A549 (cell line): ENCODE results near the gene DOCK1. TPM values are rescaled to one million over a fixed set of nuclear protein-coding genes. Genes with fewer than 3 reads are reported as not detected.

Experiments
- ATAC-seq, 2 experiments: fragments of 200-7000 bp in 1 of 2; fragments of >200 bp in 1 of 2; cut with Nextera tagmentation in 1 of 2; cut with Tn5 transposase in 1 of 2; 3 replicates each; pipeline versions ENCODE4 v1.8.0 to v1.9.1; 2018 to 2020; ENCODE audit warnings: mild to moderate bottlenecking in 1 of 2, moderate library complexity in 1 of 2
- CTCF ChIA-PET: fragments of 300-600 bp; sonication (Branson Sonifier 250); formaldehyde crosslinking; extraction: SDS; loops from one replicate; lab custom pipeline; 2021; ENCODE audit warnings: antibody characterized with exemption, inconsistent platforms; lab: Yijun Ruan, JAX
- POLR2A ChIA-PET: fragments of 350-600 bp; formaldehyde crosslinking; extraction: SDS; loops from one replicate; lab custom pipeline; 2021; ENCODE audit warnings: antibody characterized with exemption, inconsistent platforms; lab: Yijun Ruan, JAX
- DNase-seq, 2 experiments: peaks; one replicate each; pipeline versions ENCODE4 v3.0.0 to v3.0.0-alpha.2; 2011 to 2016; ENCODE audit warnings: low read depth in 1 of 2, low spot score in 1 of 2
- FAIRE-seq: peaks from 2 replicates; lab custom pipeline; 2011; peaks lifted over from hg19 to GRCh38; lab: Jason Lieb, UNC
- H3K27ac ChIP-seq, 2 experiments: fragments of >200 bp; sonication (Bioruptor Twin); formaldehyde crosslinking; 3 replicates each; pipeline ENCODE4 v1.5.1; 2016 to 2017
- H3K4me1 ChIP-seq: fragments of >200 bp; sonication (Bioruptor Twin); formaldehyde crosslinking; 3 replicates; pipeline ENCODE4 v1.6.1; 2016
- H3K4me2 ChIP-seq: fragments of >200 bp; sonication (Bioruptor Twin); formaldehyde crosslinking; 3 replicates; pipeline ENCODE4 v1.6.1; 2016
- H3K4me3 ChIP-seq: fragments of >200 bp; sonication (Bioruptor Twin); formaldehyde crosslinking; 3 replicates; pipeline ENCODE4 v1.5.1; 2016
- H3K9me3 ChIP-seq: fragments of >200 bp; sonication (Bioruptor Twin); formaldehyde crosslinking; 3 replicates; pipeline ENCODE4 v1.6.1; 2016
- CBX2 ChIP-seq: fragments of 200-600 bp; sonication (generic); IDR thresholded peaks from 2 replicates; pipeline ENCODE4 v1.6.1; 2016; ENCODE audit warnings: low read depth, mild to moderate bottlenecking, borderline replicate concordance
- CEBPB ChIP-seq, 2 experiments: fragments of >200 bp in 1 of 2; sonication (Bioruptor Twin) in 1 of 2; formaldehyde crosslinking in 1 of 2; IDR thresholded peaks; 2 replicates each; pipeline ENCODE4 v1.6.1; 2012 to 2016
- EHMT2 ChIP-seq: fragments of 200-600 bp; sonication (generic); IDR thresholded peaks from 2 replicates; pipeline ENCODE4 v1.6.1; 2016; ENCODE audit warnings: antibody characterized with exemption, low read depth, mild to moderate bottlenecking, moderate library complexity
- EP300 ChIP-seq, 2 experiments: fragments of >200 bp; sonication (Bioruptor Twin); formaldehyde crosslinking; IDR thresholded peaks; 2 replicates in 1 of 2; 3 replicates in 1 of 2; pipeline ENCODE4 v1.6.1; 2016 to 2017
- FOSL2 ChIP-seq, 2 experiments: fragments of 450-650 bp in 1 of 2; fragments of >200 bp in 1 of 2; sonication (Bioruptor Twin) in 1 of 2; formaldehyde crosslinking; IDR thresholded peaks; 2 replicates each; pipeline versions ENCODE4 v1.5.0 to v1.6.1; 2016 to 2020; ENCODE audit warnings: mild to moderate bottlenecking in 1 of 2, moderate library complexity in 1 of 2
- HOXB13 ChIP-seq: fragments of 250-450 bp; sonication (Bioruptor Pico); IDR thresholded peaks from 2 replicates; pipeline ENCODE4 v1.5.0; 2020; ENCODE audit warnings: low read depth, mild to moderate bottlenecking, moderate library complexity
- MAFK ChIP-seq: fragments of 450-650 bp; IDR thresholded peaks from 2 replicates; pipeline ENCODE4 v1.6.1; 2014; ENCODE audit not compliant: partially characterized antibody
- MYC ChIP-seq: IDR thresholded peaks from 2 replicates; pipeline ENCODE4 v1.6.1; 2012; ENCODE audit warnings: mild to moderate bottlenecking, inconsistent platforms, low read length, improper control_type of control experiment, borderline replicate concordance
- NR3C1 ChIP-seq: fragments of >200 bp; sonication (Bioruptor Twin); formaldehyde crosslinking; IDR thresholded peaks from 3 replicates; pipeline ENCODE4 v1.6.1; 2017
- POLR2A ChIP-seq: IDR thresholded peaks from 2 replicates; pipeline ENCODE4 v1.6.1; 2012; ENCODE audit warnings: mild to moderate bottlenecking, low read length
- RAD21 ChIP-seq, 2 experiments: fragments of >200 bp in 1 of 2; sonication (Bioruptor Twin) in 1 of 2; formaldehyde crosslinking in 1 of 2; IDR thresholded peaks in 1 of 2; conservative IDR thresholded peaks in 1 of 2; 2 replicates in 1 of 2; 3 replicates in 1 of 2; pipeline ENCODE4 v1.6.1; 2012 to 2018; ENCODE audit warnings: inconsistent platforms in 1 of 2
- ZFP36 ChIP-seq: fragments of 450-650 bp; IDR thresholded peaks from 2 replicates; pipeline ENCODE4 v1.6.1; 2014; ENCODE audit warnings: borderline replicate concordance; ENCODE audit not compliant: partially characterized antibody
- ZNF302 ChIP-seq: fragments of 250-450 bp; sonication (Bioruptor Pico); IDR thresholded peaks from 2 replicates; pipeline ENCODE4 v1.9.0; 2021; ENCODE audit warnings: inconsistent platforms, mild to moderate bottlenecking, moderate library complexity
- ZSCAN20 ChIP-seq: fragments of 250-450 bp; sonication (Bioruptor Pico); IDR thresholded peaks from 2 replicates; pipeline ENCODE4 v1.8.0; 2022; ENCODE audit warnings: mild to moderate bottlenecking, moderate library complexity
- WGBS: methylation state at CpG from one replicate; pipeline ENCODE4 v1.1.6; 2017; ENCODE audit errors: missing lambda C conversion rate; 5-methylcytosine and 5-hydroxymethylcytosine counted together
- polyA plus RNA-seq, 4 experiments: library from polyadenylated mRNA; depleted of rRNA in 3 of 4; stranded (reverse); fragments of >200 nt; fragmentation: RNase III in 1 of 4; extraction: RNeasy Plus Mini Kit Qiagen cat#74134 plus additional on column Dnase treatment in 1 of 4; gene quantifications; 2 replicates in 3 of 4; 3 replicates in 1 of 4; pipeline ENCODE4 v1.2.3, GENCODE V29; 2011 to 2017
- TF ChIP-seq, protein P1 (sequence below): fragments of 250-450 bp; sonication (Bioruptor Pico); IDR thresholded peaks from 2 replicates; pipeline ENCODE4 v1.5.0; 2020; ENCODE audit warnings: low read depth, mild to moderate bottlenecking, moderate library complexity
- TF ChIP-seq, protein P2 (sequence below): IDR thresholded peaks from 2 replicates; pipeline ENCODE4 v1.6.1; 2012
- TF ChIP-seq, protein P3 (sequence below): IDR thresholded peaks from 2 replicates; pipeline ENCODE4 v1.6.1; 2012; ENCODE audit warnings: low read depth, borderline replicate concordance
- TF ChIP-seq, protein P4 (sequence below): fragments of >200 bp; sonication (Bioruptor Twin); formaldehyde crosslinking; IDR thresholded peaks from 3 replicates; pipeline ENCODE4 v1.5.1; 2016

The DOCK1 gene
- polyA plus RNA-seq, 2 of the 4 experiments (the other 2 are of a cell fraction) = 22.6 to 28.2 TPM

DNA sequence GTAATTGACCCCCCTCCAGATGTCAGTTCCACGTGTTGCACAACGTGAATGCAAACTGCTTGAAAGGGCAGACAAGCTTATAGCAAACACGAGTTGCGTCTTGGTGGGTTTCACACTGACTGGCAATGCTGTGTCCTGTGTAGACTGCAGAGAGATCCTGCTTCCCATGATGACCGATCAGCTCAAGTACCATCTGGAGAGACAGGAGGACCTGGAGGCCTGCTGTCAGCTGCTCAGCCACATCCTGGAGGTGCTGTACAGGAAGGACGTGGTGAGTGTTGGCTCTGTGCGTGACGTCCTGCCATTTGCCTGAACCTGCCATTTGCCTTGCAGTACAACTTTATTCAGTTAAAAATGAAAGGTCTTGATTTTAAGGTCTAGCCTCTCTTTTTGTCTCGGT lies 220.1 kb downstream of the DOCK1 start:
- DNase-seq = no peak
- ChIA-PET CTCF (no interaction called here), POLR2A (no interaction called here)
- Histone ChIP-seq H3K9me3 (no peaks in the 10 kb centered on the region), H3K4me2 (no peak overlapping the region), H3K4me3 (no peak overlapping the region), H3K4me1 (no peaks in the 10 kb centered on the region), H3K27ac (no peak overlapping the region)
- ATAC-seq = no peak
- 93% methylated on average over 9 of the region's 9 CpGs for WGBS
- FAIRE-seq = no peak
- TF ChIP-seq CEBPB (IDR thresholded peaks at IDR 0.05) (no peak), EHMT2 (no peak)
- TF ChIP-seq, protein P1, sequence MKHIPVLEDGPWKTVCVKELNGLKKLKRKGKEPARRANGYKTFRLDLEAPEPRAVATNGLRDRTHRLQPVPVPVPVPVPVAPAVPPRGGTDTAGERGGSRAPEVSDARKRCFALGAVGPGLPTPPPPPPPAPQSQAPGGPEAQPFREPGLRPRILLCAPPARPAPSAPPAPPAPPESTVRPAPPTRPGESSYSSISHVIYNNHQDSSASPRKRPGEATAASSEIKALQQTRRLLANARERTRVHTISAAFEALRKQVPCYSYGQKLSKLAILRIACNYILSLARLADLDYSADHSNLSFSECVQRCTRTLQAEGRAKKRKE (CRISPR knock-in tag) = no peak

DNA sequence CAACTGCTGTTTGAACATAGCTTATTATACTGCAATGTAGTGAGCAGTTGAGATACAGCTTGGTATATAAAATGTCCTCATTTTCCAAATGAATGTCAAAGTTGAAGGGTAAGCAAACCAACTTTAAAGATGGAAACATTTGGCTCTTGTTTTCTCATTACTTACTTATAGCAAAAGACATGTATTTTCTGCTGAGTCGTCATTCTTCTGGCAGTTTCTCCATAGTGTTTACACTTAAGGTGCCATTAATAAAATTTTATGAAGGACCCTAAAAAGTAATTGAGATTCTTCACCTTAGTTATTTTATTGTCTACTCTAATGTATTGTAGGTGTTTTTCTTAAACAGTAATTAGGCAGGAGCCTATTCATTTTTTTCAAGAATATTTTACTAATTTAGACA lies 222.6 kb downstream of the DOCK1 start:
- CTCF ChIA-PET = no interaction called here
- no peak for ATAC-seq
- Histone ChIP-seq H3K4me3 (no peak overlapping the region), H3K9me3 (no peaks in the 10 kb centered on the region), H3K4me2 (no peak overlapping the region), H3K27ac (no peak overlapping the region), H3K4me1 (no peaks in the 10 kb centered on the region)
- no peak for DNase-seq
- FAIRE-seq = peak; percentile 39
- 90% methylated on average over 1 of the region's 1 CpG for WGBS
- peak; percentile 99 for TF ChIP-seq MAFK
- TF ChIP-seq, protein P2, sequence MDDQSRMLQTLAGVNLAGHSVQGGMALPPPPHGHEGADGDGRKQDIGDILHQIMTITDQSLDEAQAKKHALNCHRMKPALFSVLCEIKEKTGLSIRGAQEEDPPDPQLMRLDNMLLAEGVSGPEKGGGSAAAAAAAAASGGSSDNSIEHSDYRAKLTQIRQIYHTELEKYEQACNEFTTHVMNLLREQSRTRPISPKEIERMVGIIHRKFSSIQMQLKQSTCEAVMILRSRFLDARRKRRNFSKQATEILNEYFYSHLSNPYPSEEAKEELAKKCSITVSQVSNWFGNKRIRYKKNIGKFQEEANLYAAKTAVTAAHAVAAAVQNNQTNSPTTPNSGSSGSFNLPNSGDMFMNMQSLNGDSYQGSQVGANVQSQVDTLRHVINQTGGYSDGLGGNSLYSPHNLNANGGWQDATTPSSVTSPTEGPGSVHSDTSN = no peak
- no peak for TF ChIP-seq NR3C1
- POLR2A ChIA-PET = no interaction called here

DNA sequence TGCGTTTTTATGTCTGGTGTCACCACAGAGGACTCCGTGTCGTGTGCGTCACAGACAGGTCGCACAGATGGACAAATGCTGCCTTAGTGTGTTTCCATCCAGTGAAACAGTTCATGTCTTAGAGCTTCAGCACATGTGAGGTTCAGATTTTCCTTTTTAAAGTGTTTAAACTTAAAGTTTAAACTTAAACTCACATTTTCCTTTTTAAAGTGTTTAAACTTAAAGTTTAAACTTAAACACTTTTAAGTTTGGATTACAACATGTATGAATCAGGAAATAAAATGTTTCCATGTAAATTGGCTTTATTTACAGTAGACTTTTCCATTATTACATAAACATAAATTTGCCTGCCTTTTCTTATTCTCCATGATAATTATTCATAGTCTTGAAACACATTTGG lies 223.9 kb downstream of the DOCK1 start:
- no peak overlapping the region for H3K27ac ChIP-seq
- 93% methylated on average over 5 of the region's 5 CpGs for WGBS
- no peaks in the 10 kb centered on the region for H3K4me1 ChIP-seq
- FAIRE-seq (no peak), DNase-seq (no peak), ATAC-seq (no peak)
- no peak overlapping the region for H3K4me2 ChIP-seq
- H3K9me3 ChIP-seq = no peaks in the 10 kb centered on the region
- CTCF ChIA-PET = no interaction called here
- POLR2A ChIA-PET = no interaction called here
- TF ChIP-seq CBX2 (no peak), CEBPB (IDR thresholded peaks at IDR 0.05) (no peak), EHMT2 (no peak), ZSCAN20 (no peak), ZFP36 (no peak), MYC (no peak), RAD21 (conservative IDR thresholded peaks at IDR 0.05 in 1 of 2, IDR thresholded peaks at IDR 0.05 in 1 of 2) (no peak), HOXB13 (no peak), ZNF302 (CRISPR knock-in tag) (no peak), POLR2A (no peak), FOSL2 (IDR thresholded peaks at IDR 0.05) (no peak), FOSL2 (CRISPR knock-in tag; IDR thresholded peaks at IDR 0.05) (no peak), EP300 (IDR thresholded peaks at IDR 0.05) (no peak)
- TF ChIP-seq, protein P3, sequence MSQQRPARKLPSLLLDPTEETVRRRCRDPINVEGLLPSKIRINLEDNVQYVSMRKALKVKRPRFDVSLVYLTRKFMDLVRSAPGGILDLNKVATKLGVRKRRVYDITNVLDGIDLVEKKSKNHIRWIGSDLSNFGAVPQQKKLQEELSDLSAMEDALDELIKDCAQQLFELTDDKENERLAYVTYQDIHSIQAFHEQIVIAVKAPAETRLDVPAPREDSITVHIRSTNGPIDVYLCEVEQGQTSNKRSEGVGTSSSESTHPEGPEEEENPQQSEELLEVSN = no peak
- TF ChIP-seq, protein P4, sequence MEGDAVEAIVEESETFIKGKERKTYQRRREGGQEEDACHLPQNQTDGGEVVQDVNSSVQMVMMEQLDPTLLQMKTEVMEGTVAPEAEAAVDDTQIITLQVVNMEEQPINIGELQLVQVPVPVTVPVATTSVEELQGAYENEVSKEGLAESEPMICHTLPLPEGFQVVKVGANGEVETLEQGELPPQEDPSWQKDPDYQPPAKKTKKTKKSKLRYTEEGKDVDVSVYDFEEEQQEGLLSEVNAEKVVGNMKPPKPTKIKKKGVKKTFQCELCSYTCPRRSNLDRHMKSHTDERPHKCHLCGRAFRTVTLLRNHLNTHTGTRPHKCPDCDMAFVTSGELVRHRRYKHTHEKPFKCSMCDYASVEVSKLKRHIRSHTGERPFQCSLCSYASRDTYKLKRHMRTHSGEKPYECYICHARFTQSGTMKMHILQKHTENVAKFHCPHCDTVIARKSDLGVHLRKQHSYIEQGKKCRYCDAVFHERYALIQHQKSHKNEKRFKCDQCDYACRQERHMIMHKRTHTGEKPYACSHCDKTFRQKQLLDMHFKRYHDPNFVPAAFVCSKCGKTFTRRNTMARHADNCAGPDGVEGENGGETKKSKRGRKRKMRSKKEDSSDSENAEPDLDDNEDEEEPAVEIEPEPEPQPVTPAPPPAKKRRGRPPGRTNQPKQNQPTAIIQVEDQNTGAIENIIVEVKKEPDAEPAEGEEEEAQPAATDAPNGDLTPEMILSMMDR = no peak
- no peak overlapping the region for H3K4me3 ChIP-seq
